Activated CD4-positive, alpha-beta T cell treated with anti-CD3 and anti-CD28 coated beads, Interleukin-2, amount 10 ng/mL, durations not matched to agents 24 days and 14 days (primary cell): ENCODE data around the gene GARIN1A. TPM values are rescaled to one million over a fixed set of nuclear protein-coding genes. Genes with fewer than 3 reads are reported as not detected.

Source experiments
- DNase-seq: peaks from one replicate; pipeline ENCODE4 v3.0.0; 2022
- H3K27ac Mint-ChIP-seq: one replicate; pipeline ENCODE4 v1.8.0; 2022; ENCODE audit warnings: mild to moderate bottlenecking, mixed read lengths
- H3K27me3 Mint-ChIP-seq: one replicate; pipeline ENCODE4 v1.8.0; 2022; ENCODE audit warnings: mixed read lengths
- H3K36me3 Mint-ChIP-seq: one replicate; pipeline ENCODE4 v1.8.0; 2022; ENCODE audit warnings: low read depth, mild to moderate bottlenecking, mixed read lengths
- H3K4me1 Mint-ChIP-seq: one replicate; pipeline ENCODE4 v1.8.0; 2021; ENCODE audit warnings: mixed read lengths
- H3K4me3 Mint-ChIP-seq: one replicate; pipeline ENCODE4 v1.8.0; 2022; ENCODE audit warnings: mild to moderate bottlenecking, moderate library complexity, mixed read lengths
- H3K9me3 Mint-ChIP-seq: one replicate; pipeline ENCODE4 v1.8.0; 2021; ENCODE audit warnings: mixed read lengths
- intact Hi-C: fragments of 100-400 bp; cut with micrococcal nuclease; formaldehyde crosslinking; loops from one replicate; pipeline ENCODE4 v1.15.1; 2023
- total RNA-seq: library from RNA; stranded (reverse); gene quantifications from 2 replicates; pipeline ENCODE4 v1.2.3, GENCODE V29; 2022

Gene GARIN1A
- total RNA-seq, 1 donor from 2014 or later = 0.37 TPM

DNA sequence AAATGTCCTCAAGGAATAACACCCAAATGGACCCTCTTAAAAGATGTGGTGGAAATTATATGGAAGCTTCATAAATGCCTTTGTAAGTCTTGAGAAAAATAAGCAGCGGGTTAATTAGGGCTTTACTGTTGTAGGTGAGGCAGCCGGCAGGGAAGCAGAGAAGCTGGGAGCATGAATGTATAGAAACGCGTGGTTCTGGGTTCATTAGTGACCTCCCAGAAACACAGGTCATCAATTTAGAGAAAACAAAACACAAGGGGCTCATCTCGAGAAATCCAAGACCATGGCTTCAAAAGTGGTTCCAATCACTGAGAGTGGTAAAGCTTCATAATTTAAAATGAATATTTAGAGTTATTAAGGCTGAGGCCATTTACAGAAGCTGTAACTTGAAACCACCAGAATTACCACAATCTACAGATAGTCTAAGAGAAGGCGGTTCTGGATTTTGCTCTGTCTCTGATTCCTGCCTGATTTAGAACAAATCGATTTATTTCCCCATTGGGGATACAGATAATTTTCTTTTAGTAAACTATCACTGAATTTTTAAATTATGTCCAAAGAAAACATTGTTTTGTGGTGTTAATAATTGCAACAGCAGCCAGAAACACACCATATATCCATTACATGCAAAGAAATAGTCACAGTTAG, 20.7 kb downstream of the GARIN1A start:
- Mint-ChIP-seq H3K27me3 (peaks cover 25% of the 10 kb centered on the region), H3K27ac (no peak overlapping the region), H3K4me3 (no peak overlapping the region), H3K9me3 (no peaks in the 10 kb centered on the region), H3K36me3 (no peaks in the 10 kb centered on the region), H3K4me1 (peaks cover 4% of the 10 kb centered on the region)
- DNase-seq = no peak
- intact Hi-C loops = no loop called here

DNA sequence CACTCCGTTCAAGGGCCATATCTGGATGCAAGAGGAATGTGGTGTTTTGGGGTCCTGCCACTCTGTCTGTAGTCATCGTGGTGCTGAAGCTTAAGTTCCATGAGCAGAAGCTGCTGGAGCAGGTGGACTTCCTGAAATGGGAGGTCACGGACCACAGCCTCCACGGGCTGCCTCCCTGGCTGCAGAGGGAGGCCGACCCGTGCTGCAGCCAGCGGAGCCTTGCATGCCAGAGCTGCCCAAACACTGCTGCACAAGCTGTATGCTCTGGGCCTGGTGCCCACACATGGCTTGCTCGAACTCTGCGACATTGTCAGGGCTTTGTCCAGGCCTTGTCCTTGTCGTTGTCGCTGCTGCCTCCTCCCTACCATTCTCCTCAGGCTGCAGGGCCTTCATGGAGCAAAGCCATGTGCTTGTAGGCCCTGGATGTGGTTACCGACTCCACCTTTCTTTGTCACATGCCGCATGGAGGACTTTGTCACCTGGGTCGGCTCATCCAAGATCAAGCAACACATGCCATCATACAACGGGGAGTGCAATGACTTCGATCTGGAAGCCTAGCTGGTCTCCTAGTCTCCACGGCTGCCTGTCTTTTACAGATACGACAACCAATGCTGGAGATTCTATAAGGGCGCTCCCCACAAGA, 21.4 kb downstream of the GARIN1A start:
- Mint-ChIP-seq H3K4me1 (peaks cover 5% of the 10 kb centered on the region), H3K27ac (no peak overlapping the region)

DNA sequence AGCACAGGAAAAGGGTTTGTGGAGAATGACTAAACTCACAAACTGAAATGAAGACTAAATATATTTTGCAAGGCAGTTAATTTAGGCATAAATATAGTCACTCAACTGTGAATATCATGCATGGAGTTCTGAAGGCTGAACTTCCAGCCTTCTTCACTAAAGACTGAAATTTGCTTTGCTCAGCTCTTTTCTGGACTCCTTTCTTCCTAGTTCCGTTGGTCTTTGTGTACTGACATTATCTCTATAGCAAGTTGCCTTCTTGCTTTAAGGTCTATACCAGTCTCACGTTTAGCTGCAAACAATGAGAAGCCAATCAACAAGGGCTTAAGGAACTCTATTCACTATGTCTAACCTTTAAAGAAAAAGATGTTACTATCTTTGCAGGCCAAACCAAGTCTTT, 22.6 kb downstream of the GARIN1A start:
- Mint-ChIP-seq H3K9me3 (no peaks in the 10 kb centered on the region), H3K36me3 (no peaks in the 10 kb centered on the region), H3K27ac (no peak overlapping the region), H3K4me1 (peaks cover 5% of the 10 kb centered on the region), H3K27me3 (peaks cover 40% of the 10 kb centered on the region), H3K4me3 (no peak overlapping the region)
- no peak for DNase-seq
- intact Hi-C loops = no loop called here

More for the DNA sequence above, 21.4 kb downstream of the GARIN1A start:
- H3K36me3 Mint-ChIP-seq = no peaks in the 10 kb centered on the region
- intact Hi-C loops = no loop called here
- no peak for DNase-seq
- H3K27me3 Mint-ChIP-seq = peaks cover 33% of the 10 kb centered on the region
- no peaks in the 10 kb centered on the region for H3K9me3 Mint-ChIP-seq
- H3K4me3 Mint-ChIP-seq = no peak overlapping the region

DNA sequence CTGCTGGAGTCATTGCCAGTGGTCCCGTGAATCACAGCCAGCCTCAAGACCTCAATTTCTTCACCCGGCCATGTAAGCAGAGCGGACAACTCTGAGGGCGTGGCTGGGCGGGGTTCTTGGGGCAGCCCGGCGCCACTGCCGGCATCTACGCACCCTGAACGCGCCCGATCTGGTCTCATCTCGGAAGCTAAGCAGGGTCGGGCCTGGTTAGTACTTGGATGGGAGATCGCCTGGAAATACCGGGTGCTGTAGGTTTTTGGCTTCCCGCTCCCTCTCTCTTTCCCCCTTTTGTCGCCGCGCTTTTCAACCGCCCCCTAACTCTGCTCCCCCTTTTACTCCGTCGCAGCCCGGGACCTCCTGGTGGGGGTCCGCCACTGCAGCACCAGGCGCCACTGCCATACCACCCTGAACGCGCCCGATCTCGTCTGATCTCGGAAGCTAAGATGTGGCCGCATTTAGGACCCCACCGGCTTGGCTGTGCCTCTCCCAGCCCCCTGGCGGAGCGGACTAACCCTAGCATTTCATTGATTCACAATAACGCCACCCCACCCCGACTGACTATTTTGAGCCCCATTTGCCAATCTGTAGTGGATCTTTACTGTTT, 25.3 kb downstream of the GARIN1A start:
- H3K4me1 Mint-ChIP-seq = peaks cover 7% of the 10 kb centered on the region
- H3K36me3 Mint-ChIP-seq = no peaks in the 10 kb centered on the region
- intact Hi-C loops = no loop called here
- H3K27ac Mint-ChIP-seq = no peak overlapping the region
- peak; percentile 88 for DNase-seq
- peak overlapping the region; percentile 79 for H3K4me3 Mint-ChIP-seq
- H3K9me3 Mint-ChIP-seq = no peaks in the 10 kb centered on the region
- peaks cover 54% of the 10 kb centered on the region for H3K27me3 Mint-ChIP-seq

DNA sequence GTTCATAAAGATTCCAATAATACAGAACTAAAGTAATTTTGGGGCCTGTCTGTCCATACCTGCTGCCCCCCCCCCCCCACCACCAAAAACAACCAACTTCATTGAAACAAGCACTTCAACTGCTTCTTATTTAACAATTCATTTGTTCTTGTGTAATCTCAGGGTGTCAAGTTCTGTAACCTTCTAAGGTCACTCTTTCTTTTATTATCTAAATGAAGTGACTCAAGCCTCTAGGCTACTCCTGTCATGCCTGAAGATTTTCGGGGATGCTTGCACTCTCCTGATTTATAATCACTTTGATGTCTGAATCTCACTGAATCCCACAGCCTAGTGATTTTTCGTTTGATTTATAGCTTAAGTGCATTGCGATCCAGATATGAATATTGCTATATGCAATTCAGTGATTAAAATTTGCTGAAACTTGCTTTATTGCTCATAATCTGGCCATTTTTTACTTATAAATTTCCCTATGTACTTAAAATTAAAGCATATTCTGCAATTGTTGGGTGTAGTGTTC, 27.2 kb downstream of the GARIN1A start:
- DNase-seq = no peak
- peaks cover 8% of the 10 kb centered on the region for H3K4me1 Mint-ChIP-seq
- H3K36me3 Mint-ChIP-seq = no peaks in the 10 kb centered on the region
- peaks cover 63% of the 10 kb centered on the region for H3K27me3 Mint-ChIP-seq
- intact Hi-C loops = no loop called here
- H3K9me3 Mint-ChIP-seq = no peaks in the 10 kb centered on the region
- H3K27ac Mint-ChIP-seq = no peak overlapping the region
- no peak overlapping the region for H3K4me3 Mint-ChIP-seq

DNA sequence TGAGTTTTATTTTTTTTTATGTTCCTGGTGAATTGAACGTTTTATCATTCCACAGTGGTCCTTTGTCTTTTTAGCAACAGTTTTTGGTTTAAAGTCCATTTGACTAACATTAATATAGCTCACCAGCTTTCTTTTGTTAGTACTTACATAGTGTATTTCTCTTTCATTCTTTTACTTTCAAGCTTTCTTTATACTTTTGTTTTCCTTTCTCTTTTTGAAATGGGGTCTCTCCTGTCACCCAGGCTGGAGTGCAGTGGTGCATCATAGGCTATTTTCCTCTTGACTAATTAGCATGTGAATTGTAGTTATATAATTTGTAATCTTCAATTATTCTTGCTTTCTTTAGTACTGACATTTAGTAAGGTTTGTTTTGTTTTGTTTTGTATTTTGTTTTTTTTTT, 27.8 kb downstream of the GARIN1A start:
- Mint-ChIP-seq H3K36me3 (no peaks in the 10 kb centered on the region), H3K4me3 (no peak overlapping the region), H3K9me3 (no peaks in the 10 kb centered on the region), H3K27ac (no peak overlapping the region), H3K4me1 (peaks cover 8% of the 10 kb centered on the region), H3K27me3 (peaks cover 62% of the 10 kb centered on the region)
- intact Hi-C loops = no loop called here
- DNase-seq = no peak

DNA sequence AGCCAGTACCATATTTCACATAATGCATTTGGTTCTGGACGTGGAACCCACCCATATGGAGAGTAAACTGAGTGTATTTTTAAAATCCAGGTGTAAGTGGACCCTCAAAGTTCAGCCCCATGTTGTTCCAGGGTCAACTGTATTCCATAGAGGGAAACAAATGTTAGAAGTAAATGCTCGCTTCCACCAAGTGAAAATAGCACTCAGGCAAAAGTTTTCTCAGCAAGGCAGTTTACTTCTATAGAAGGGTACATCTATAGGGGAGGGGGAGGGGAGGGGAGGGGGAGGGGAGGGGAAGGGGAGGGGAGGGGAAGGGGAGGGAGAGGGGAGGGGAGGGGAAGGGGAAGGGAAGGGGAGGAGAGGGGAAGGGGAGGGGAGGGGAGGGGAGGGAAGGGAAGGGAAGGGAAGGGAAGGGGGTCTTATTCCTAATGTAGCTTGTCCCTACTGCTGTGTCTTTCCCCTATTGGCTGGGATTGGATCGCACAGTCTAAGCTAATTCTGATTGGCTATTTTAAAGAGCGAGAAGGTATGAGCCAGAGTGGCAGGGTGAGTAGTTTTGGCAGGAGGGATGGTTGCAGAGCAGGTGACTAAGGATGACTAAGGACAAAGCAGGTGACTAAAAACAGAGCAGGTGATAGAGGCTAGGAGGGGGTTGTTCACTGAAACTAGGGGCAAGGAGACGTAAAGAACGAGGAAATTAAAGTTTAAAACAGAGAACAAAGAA, 29.1 kb downstream of the GARIN1A start:
- intact Hi-C loops = no loop called here
- Mint-ChIP-seq H3K4me1 (peaks cover 8% of the 10 kb centered on the region), H3K36me3 (no peaks in the 10 kb centered on the region), H3K4me3 (no peak overlapping the region), H3K27ac (no peak overlapping the region), H3K9me3 (no peaks in the 10 kb centered on the region), H3K27me3 (peaks cover 57% of the 10 kb centered on the region)
- no peak for DNase-seq

DNA sequence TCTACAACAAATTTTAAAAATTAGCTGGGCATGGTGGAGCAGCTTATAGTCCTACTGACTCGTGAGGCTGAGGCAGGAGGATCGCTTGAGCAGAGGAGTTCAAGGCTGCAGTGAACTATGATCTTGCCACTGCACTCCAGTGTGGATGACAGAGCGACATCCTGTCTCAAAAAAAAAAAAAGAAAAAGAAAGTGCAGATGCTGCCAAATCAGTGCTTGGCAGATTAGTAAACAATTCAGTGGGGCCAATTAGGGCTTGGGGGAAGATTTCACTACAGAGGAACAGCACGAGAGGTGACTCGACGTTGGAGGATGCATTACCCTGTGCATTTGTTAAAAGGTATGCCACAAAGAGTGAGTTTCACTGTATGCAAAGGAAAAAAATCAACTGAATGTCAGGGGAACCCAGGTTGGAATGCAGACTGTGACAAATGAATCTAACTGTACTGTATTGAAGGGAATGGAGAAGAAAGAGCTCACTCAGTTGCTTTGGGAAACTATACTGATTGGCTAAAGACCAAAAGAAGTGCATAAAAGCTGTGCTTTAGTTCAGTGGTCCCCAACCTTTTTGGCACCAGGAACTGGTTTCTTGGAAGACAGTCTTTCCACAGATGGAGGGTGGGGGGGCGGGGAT, 31.6 kb downstream of the GARIN1A start:
- H3K4me3 Mint-ChIP-seq = no peak overlapping the region

DNA sequence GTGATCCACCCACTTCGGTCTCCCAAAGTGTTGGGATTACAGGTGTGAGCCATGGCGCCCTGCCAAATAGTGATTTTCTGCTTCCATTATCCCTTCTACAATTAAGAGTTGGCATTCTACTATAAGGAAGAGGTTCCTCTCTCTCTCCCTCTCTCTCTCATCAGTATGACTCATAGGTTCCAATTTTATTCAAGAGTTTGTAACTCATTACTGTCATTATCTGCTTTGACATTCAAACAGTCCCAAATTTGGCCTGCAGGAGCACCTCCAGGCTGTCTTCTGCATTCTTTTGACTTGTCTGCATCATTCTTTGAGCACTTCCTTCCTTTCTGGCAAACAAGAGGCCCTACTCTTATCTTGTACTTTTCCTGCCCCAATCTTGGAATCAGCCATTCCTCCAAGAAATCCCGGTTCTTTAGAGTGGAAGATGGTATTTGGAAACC, 33.8 kb downstream of the GARIN1A start:
- intact Hi-C loops = no loop called here
- Mint-ChIP-seq H3K4me1 (peaks cover 4% of the 10 kb centered on the region), H3K27ac (no peak overlapping the region), H3K4me3 (no peak overlapping the region), H3K27me3 (peaks cover 26% of the 10 kb centered on the region), H3K36me3 (no peaks in the 10 kb centered on the region), H3K9me3 (no peaks in the 10 kb centered on the region)
- DNase-seq = no peak

More for the DNA sequence above, 31.6 kb downstream of the GARIN1A start:
- no peak for DNase-seq
- Mint-ChIP-seq H3K4me1 (peaks cover 4% of the 10 kb centered on the region), H3K27me3 (peaks cover 34% of the 10 kb centered on the region), H3K27ac (no peak overlapping the region), H3K9me3 (no peaks in the 10 kb centered on the region), H3K36me3 (no peaks in the 10 kb centered on the region)
- intact Hi-C loops = no loop called here

DNA sequence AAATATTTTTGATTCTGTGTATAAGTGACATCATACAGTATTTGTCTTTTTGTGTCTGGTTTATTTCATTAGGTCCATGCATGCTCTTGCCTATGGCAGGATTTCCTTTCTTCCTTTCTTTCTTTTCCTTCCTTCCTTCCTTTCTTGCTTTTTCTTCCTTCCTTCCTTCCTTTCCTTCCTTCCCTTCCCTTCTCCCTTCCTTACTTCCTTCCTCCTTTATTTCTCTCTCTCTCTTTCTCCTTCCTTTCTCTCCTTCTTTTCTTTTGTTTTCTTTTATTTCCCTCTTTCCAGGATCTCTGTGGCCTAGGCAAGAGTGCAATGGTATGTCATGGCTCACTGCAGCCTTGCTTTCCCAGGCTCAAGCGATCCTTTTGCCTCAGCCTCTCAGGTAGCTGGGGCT, 35.7 kb downstream of the GARIN1A start:
- DNase-seq = no peak
- H3K27me3 Mint-ChIP-seq = peaks cover 14% of the 10 kb centered on the region
- no peaks in the 10 kb centered on the region for H3K9me3 Mint-ChIP-seq
- H3K36me3 Mint-ChIP-seq = no peaks in the 10 kb centered on the region
- no peak overlapping the region for H3K27ac Mint-ChIP-seq
- no peak overlapping the region for H3K4me3 Mint-ChIP-seq
- peaks cover 2% of the 10 kb centered on the region for H3K4me1 Mint-ChIP-seq
- intact Hi-C loops = no loop called here

DNA sequence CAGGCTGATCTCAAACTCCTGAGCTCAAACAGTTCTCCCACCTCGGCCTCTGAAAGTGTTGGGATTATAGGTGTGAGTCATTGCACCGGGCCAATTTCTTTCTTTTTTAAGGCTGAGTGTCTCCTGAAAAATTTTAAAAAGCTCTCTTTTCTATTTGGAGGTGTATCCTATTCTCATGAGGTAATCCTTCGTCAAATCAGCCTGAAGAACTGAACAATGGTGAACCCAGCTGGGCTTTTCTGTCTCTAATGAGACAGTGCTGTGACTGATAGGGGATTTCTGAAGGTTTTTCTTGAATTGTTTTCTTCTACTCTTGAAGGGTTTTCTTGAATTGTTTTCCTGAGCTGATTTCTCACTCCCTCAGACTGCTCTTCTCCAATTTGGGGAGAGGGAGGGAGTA, 36.1 kb downstream of the GARIN1A start:
- H3K27me3 Mint-ChIP-seq = peaks cover 12% of the 10 kb centered on the region
- H3K27ac Mint-ChIP-seq = no peak overlapping the region
- H3K4me1 Mint-ChIP-seq = peaks cover 2% of the 10 kb centered on the region
- no peak overlapping the region for H3K4me3 Mint-ChIP-seq
- DNase-seq = no peak
- no peaks in the 10 kb centered on the region for H3K9me3 Mint-ChIP-seq
- H3K36me3 Mint-ChIP-seq = no peaks in the 10 kb centered on the region
- intact Hi-C loops = no loop called here

DNA sequence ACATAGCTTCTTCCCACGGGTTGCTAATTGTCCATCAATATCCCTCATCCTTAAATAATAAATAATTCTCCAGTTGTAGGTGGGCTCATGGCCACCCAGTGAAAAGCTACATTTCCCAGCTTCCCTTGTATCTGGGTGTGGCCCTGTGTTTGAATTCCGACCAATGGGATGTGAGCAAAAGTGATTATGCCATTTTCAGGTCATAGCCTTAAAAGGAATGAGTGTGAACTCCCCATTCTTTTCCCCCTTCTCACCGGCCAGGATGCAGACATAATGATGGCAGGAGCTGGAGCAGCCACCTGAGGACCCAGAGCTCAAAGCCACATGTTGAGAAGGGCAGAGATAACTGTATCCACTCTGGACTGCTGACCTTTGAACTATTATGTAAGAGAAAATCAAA, 36.7 kb downstream of the GARIN1A start:
- no peaks in the 10 kb centered on the region for H3K36me3 Mint-ChIP-seq
- no peak overlapping the region for H3K27ac Mint-ChIP-seq
- intact Hi-C loops = no loop called here
- peaks cover 6% of the 10 kb centered on the region for H3K27me3 Mint-ChIP-seq
- DNase-seq = no peak
- no peaks in the 10 kb centered on the region for H3K9me3 Mint-ChIP-seq
- H3K4me1 Mint-ChIP-seq = no peaks in the 10 kb centered on the region
- H3K4me3 Mint-ChIP-seq = no peak overlapping the region

DNA sequence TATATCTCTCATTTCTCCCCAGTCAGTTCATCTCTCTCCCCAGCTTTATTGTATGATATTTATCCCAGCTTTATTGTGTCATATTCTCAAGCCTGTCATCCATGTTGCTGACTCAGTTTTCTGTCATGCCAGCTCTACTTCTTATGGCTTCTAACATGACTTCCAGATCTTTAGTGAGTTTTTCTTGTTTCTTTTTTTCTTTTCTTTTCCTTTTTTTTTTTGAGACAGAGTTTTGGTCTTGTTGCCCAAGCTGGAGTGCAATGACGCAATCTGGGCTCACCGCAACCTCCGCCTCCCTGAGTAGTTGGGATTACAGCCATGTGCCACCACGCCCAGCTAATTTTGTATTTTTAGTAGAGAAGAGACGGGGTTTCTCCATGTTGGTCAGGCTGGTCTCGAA, 38.4 kb downstream of the GARIN1A start:
- Mint-ChIP-seq H3K4me3 (no peak overlapping the region), H3K36me3 (no peaks in the 10 kb centered on the region), H3K27me3 (peaks cover 10% of the 10 kb centered on the region), H3K9me3 (no peaks in the 10 kb centered on the region), H3K4me1 (no peaks in the 10 kb centered on the region), H3K27ac (no peak overlapping the region)
- intact Hi-C loops = no loop called here
- no peak for DNase-seq
